Endothelial cell of umbilical vein (primary cell): ENCODE data around the gene SORT1. TPM values are rescaled to one million over a fixed set of nuclear protein-coding genes. Genes with fewer than 3 reads are reported as not detected.

Experiments used
- BruUV-seq: library from RNA; stranded (reverse); fragments of 400-500 nt; replicated peaks from 2 replicates; lab custom pipeline; 2021; lab: Mats Ljungman, UMichigan
- CTCF ChIA-PET: fragments of 300-600, 350-600 bp; sonication (Branson Sonifier 250); formaldehyde crosslinking; loops from one replicate; lab custom pipeline; 2021; ENCODE audit warnings: antibody characterized with exemption, inconsistent platforms; lab: Charles Lee
- POLR2A ChIA-PET: fragments of 300-600, 350-600 bp; sonication (Branson Sonifier 250); formaldehyde crosslinking; loops from one replicate; lab custom pipeline; 2021; ENCODE audit warnings: antibody characterized with exemption, inconsistent platforms; lab: Charles Lee
- DNase-seq: peaks from one replicate; pipeline ENCODE4 v3.0.0-alpha.2; 2011; ENCODE audit warnings: low read depth, low spot score
- FAIRE-seq: peaks from 2 replicates; lab custom pipeline; 2011; peaks lifted over from hg19 to GRCh38; lab: Jason Lieb, UNC
- H2AFZ ChIP-seq: 2 replicates; pipeline ENCODE4 v1.6.0; 2012; ENCODE audit warnings: low read depth, low read length, control low read depth, inconsistent platforms
- H3K27ac ChIP-seq: 2 replicates; pipeline ENCODE4 v1.5.1; 2011; ENCODE audit warnings: low read depth, mild to moderate bottlenecking, control low read depth, low read length, moderate library complexity; ENCODE audit not compliant: insufficient read depth
- H3K27me3 ChIP-seq, 2 experiments: 2 replicates each; pipeline versions ENCODE4 v1.6.0 to v1.6.1; 2011; ENCODE audit warnings: low read length in 2 of 2, mixed read lengths in 1 of 2; ENCODE audit not compliant: control insufficient read depth in 2 of 2, insufficient read depth in 2 of 2
- H3K36me3 ChIP-seq, 2 experiments: 2 replicates in 1 of 2; 3 replicates in 1 of 2; pipeline ENCODE4 v1.5.1; 2011; ENCODE audit warnings: low read length in 2 of 2, mild to moderate bottlenecking in 1 of 2, moderate library complexity in 1 of 2; ENCODE audit not compliant: control insufficient read depth in 2 of 2, insufficient read depth in 2 of 2; ENCODE audit errors: extremely low read depth in 1 of 2
- H3K4me1 ChIP-seq: 3 replicates; pipeline ENCODE4 v1.5.1; 2011; ENCODE audit warnings: mild to moderate bottlenecking, low read length; ENCODE audit not compliant: control insufficient read depth, insufficient read depth; ENCODE audit errors: extremely low read depth
- H3K4me2 ChIP-seq: 2 replicates; pipeline ENCODE4 v1.6.1; 2011; ENCODE audit warnings: low read length, control low read depth, mixed read lengths; ENCODE audit not compliant: insufficient read depth
- H3K4me3 ChIP-seq, 3 experiments: fragments of 200-600 bp in 1 of 3; sonication (generic), shearing (Covaris generic) in 1 of 3; replicated peaks in 1 of 3; 2 replicates each; pipeline ENCODE4 v1.5.1; 2011 to 2016; ENCODE audit warnings: control low read depth in 3 of 3, low read length in 3 of 3, mild to moderate bottlenecking in 2 of 3, inconsistent platforms in 1 of 3, low read depth in 1 of 3, moderate library complexity in 1 of 3; ENCODE audit not compliant: insufficient read depth in 1 of 3
- H3K79me2 ChIP-seq: 2 replicates; pipeline ENCODE4 v1.6.0; 2012; ENCODE audit warnings: low read length, inconsistent platforms; ENCODE audit not compliant: control insufficient read depth, insufficient read depth
- H3K9ac ChIP-seq: replicated peaks from 2 replicates; pipeline ENCODE3; 2011; ENCODE audit warnings: low read length, control low read depth; ENCODE audit not compliant: insufficient read depth; ENCODE audit errors: extremely low read depth
- H3K9me1 ChIP-seq: replicated peaks from 3 replicates; pipeline ENCODE4 v1.6.0; 2011; ENCODE audit warnings: mild to moderate bottlenecking, low read length; ENCODE audit not compliant: control insufficient read depth, insufficient read depth; ENCODE audit errors: extremely low read depth
- H3K9me3 ChIP-seq: replicated peaks from 2 replicates; pipeline ENCODE4 v1.5.1; 2012; ENCODE audit warnings: low read length, inconsistent platforms; ENCODE audit not compliant: control insufficient read depth, insufficient read depth
- H4K20me1 ChIP-seq: replicated peaks from 2 replicates; pipeline ENCODE3; 2011; ENCODE audit warnings: mild to moderate bottlenecking, low read length; ENCODE audit not compliant: control insufficient read depth, insufficient read depth; ENCODE audit errors: extremely low read depth
- EZH2 ChIP-seq: IDR thresholded peaks from 2 replicates; pipeline ENCODE4 v1.6.1; 2012; ENCODE audit warnings: borderline replicate concordance, low read depth, mild to moderate bottlenecking, moderate library complexity, low read length, inconsistent platforms; ENCODE audit not compliant: severe bottlenecking
- FOS ChIP-seq: IDR thresholded peaks from 2 replicates; pipeline ENCODE4 v1.6.1; 2011; ENCODE audit warnings: mild to moderate bottlenecking, low read length, moderate library complexity, borderline replicate concordance; ENCODE audit not compliant: insufficient read depth
- GATA2 ChIP-seq: IDR thresholded peaks from 2 replicates; pipeline ENCODE4 v1.7.0; 2011; ENCODE audit warnings: low read depth, mild to moderate bottlenecking, moderate library complexity, mixed read lengths, low read length; ENCODE audit not compliant: insufficient read length, insufficient read depth
- JUN ChIP-seq: IDR thresholded peaks from 2 replicates; pipeline ENCODE4 v1.6.1; 2011; ENCODE audit warnings: borderline replicate concordance, low read depth; ENCODE audit not compliant: insufficient read length, insufficient read depth
- MAX ChIP-seq: IDR thresholded peaks from 2 replicates; pipeline ENCODE4 v1.6.1; 2011; ENCODE audit not compliant: insufficient read depth, insufficient read length
- MYC ChIP-seq: IDR thresholded peaks from one replicate; pipeline ENCODE4 v1.6.1; 2011; ENCODE audit warnings: mild to moderate bottlenecking, low read depth, low read length
- POLR2A ChIP-seq: IDR thresholded peaks from 2 replicates; pipeline ENCODE4 v1.6.1; 2012; ENCODE audit warnings: low read depth, mild to moderate bottlenecking, control low read depth, low read length
- POLR2AphosphoS5 ChIP-seq: IDR thresholded peaks from 2 replicates; pipeline ENCODE4 v1.6.1; 2012; ENCODE audit warnings: low read depth, mild to moderate bottlenecking, control low read depth, low read length, moderate library complexity; ENCODE audit not compliant: insufficient read depth
- dilution Hi-C: fragments of 300-500 bp; cut with MboI; formaldehyde crosslinking; loops from one replicate; pipeline ENCODE4 v1.15.0; 2019; ENCODE audit warnings: low sequenced_read_pairs; ENCODE audit not compliant: extremely low pct_ligation_motif_present
- intact Hi-C: fragments of 100-400 bp; cut with micrococcal nuclease; formaldehyde crosslinking; loops from one replicate; pipeline ENCODE4 v1.10.0; 2022
- polyA plus RNA-seq, 4 experiments: library from polyadenylated mRNA; depleted of rRNA in 3 of 4; stranded (reverse) in 3 of 4; unstranded in 1 of 4; fragments of >200 nt; gene quantifications; 2 replicates each; pipeline versions ENCODE4 v1.2.1 to v1.2.3, GENCODE V29; 2011 to 2012; ENCODE audit warnings: missing spikeins in 1 of 4
- total RNA-seq: library from RNA; stranded (reverse); gene quantifications from 2 replicates; pipeline ENCODE4 v1.2.3, GENCODE V29; 2021
- TF ChIP-seq, protein P1 (sequence below), 2 donors: IDR thresholded peaks; 1 replicate in 1 of 2; 2 replicates in 1 of 2; pipeline ENCODE4 v1.5.1; 2011; ENCODE audit warnings: low read length in 2 of 2, mild to moderate bottlenecking in 2 of 2, moderate library complexity in 2 of 2, control low read depth in 1 of 2, inconsistent platforms in 1 of 2, low read depth in 1 of 2; ENCODE audit not compliant: insufficient read depth in 1 of 2; ENCODE audit errors: extremely low read depth in 1 of 2

SORT1 gene
- total and polyA plus RNA-seq, 2 donors (not counting 3 experiments of a cell fraction or from before 2014, with no cell fraction given): 6.8 to 17.8 TPM

GRCh38 chr1:109389638-109390341, 7.9 kb downstream of the SORT1 start:
- DNase-seq: no peak
- CTCF ChIA-PET: interaction anchor here (0.8 to 1.4 kb wide), 3 partner anchors 9 to 126 kb away, joined by 3 read pairs; no protein-coding TSS in a partner anchor
- Histone ChIP-seq H3K4me1 (peaks cover 12% of the 10 kb centered on the region), H3K4me3 (no peak overlapping the region), H2AFZ (no peak overlapping the region), H4K20me1 (no peaks in the 10 kb centered on the region), H3K79me2 (no peaks in the 10 kb centered on the region), H3K27ac (no peak overlapping the region), H3K9me3 (no peaks in the 10 kb centered on the region), H3K36me3 (no peaks in the 10 kb centered on the region), H3K4me2 (no peak overlapping the region), H3K9me1 (no peaks in the 10 kb centered on the region), H3K9ac (no peak overlapping the region), H3K27me3 (peaks cover 11 to 30% of the 10 kb centered on the region in 2 experiments)
- no peak for FAIRE-seq
- dilution Hi-C loops: no loop called here
- intact Hi-C loops: no loop called here
- TF ChIP-seq EZH2 (no peak), MAX (no peak), POLR2A (no peak), FOS (no peak), POLR2AphosphoS5 (no peak)
- POLR2A ChIA-PET: no interaction called here
- BruUV-seq: no TSS peak

GRCh38 chr1:109388884-109389637, 8.7 kb downstream of the SORT1 start:
- H3K9me3 ChIP-seq: no peaks in the 10 kb centered on the region
- no peaks in the 10 kb centered on the region for H3K79me2 ChIP-seq
- H3K4me3 ChIP-seq: no peak overlapping the region
- ChIA-PET CTCF (interaction anchor here (0.8 to 1.4 kb wide), 3 partner anchors 10 to 125 kb away, joined by 3 read pairs; no protein-coding TSS in a partner anchor), POLR2A (no interaction called here)
- peaks cover 9 to 27% of the 10 kb centered on the region in 2 experiments for H3K27me3 ChIP-seq
- no peaks in the 10 kb centered on the region for H3K36me3 ChIP-seq
- dilution Hi-C loops (no loop called here), intact Hi-C loops (no loop called here)
- no peak overlapping the region for H3K27ac ChIP-seq
- no peaks in the 10 kb centered on the region for H4K20me1 ChIP-seq
- no peak overlapping the region for H3K4me2 ChIP-seq
- no peak overlapping the region for H2AFZ ChIP-seq
- DNase-seq: no peak
- FAIRE-seq: no peak
- no peak for TF ChIP-seq POLR2A
- TF ChIP-seq MAX: no peak
- TF ChIP-seq JUN: no peak
- no peak for TF ChIP-seq FOS
- TF ChIP-seq, protein P1, sequence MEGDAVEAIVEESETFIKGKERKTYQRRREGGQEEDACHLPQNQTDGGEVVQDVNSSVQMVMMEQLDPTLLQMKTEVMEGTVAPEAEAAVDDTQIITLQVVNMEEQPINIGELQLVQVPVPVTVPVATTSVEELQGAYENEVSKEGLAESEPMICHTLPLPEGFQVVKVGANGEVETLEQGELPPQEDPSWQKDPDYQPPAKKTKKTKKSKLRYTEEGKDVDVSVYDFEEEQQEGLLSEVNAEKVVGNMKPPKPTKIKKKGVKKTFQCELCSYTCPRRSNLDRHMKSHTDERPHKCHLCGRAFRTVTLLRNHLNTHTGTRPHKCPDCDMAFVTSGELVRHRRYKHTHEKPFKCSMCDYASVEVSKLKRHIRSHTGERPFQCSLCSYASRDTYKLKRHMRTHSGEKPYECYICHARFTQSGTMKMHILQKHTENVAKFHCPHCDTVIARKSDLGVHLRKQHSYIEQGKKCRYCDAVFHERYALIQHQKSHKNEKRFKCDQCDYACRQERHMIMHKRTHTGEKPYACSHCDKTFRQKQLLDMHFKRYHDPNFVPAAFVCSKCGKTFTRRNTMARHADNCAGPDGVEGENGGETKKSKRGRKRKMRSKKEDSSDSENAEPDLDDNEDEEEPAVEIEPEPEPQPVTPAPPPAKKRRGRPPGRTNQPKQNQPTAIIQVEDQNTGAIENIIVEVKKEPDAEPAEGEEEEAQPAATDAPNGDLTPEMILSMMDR (IDR thresholded peaks at IDR 0.05; ENCODE audit: extremely low read depth in 1 of 2, insufficient read depth in 1 of 2, low read depth in 1 of 2, low read length in 2 of 2): no peak
- TF ChIP-seq MYC: no peak
- no peak for TF ChIP-seq POLR2AphosphoS5
- no peak for TF ChIP-seq GATA2
- TF ChIP-seq EZH2: no peak
- peaks cover 12% of the 10 kb centered on the region for H3K4me1 ChIP-seq
- BruUV-seq: no TSS peak
- H3K9ac ChIP-seq: no peak overlapping the region
- no peaks in the 10 kb centered on the region for H3K9me1 ChIP-seq
